GM12878 (cell line): ENCODE data around the gene RPS6KL1. TPM values are rescaled to one million over a fixed set of nuclear protein-coding genes. Genes with fewer than 3 reads are reported as not detected.

Experiments
- ATAC-seq: fragments of 200-7000 bp; cut with Tn5 transposase; 3 replicates; pipeline ENCODE4 v1.9.1; 2020; ENCODE audit warnings: mild to moderate bottlenecking, moderate library complexity
- BruUV-seq: library from RNA; stranded (reverse); fragments of 400-500 nt; replicated peaks from 2 replicates; lab custom pipeline; 2021; lab: Mats Ljungman, UMichigan
- CTCF ChIA-PET: fragments of 300-600 bp; sonication (Branson Sonifier 250); formaldehyde crosslinking; extraction: SDS; loops from one replicate; lab custom pipeline; 2021; ENCODE audit warnings: inconsistent platforms; lab: Yijun Ruan, JAX
- POLR2A ChIA-PET: fragments of 350-600 bp; formaldehyde crosslinking; extraction: SDS; loops from one replicate; lab custom pipeline; 2021; ENCODE audit warnings: inconsistent platforms; lab: Charles Lee
- RAD21 ChIA-PET: fragments of 300-600 bp; sonication (Branson Sonifier 250); formaldehyde crosslinking; loops from one replicate; lab custom pipeline; 2023; ENCODE audit warnings: antibody characterized with exemption; ENCODE audit not compliant: unreplicated experiment; lab: Charles Lee
- SMC1A ChIA-PET: fragments of 300-600 bp; sonication (Branson Sonifier 250); formaldehyde crosslinking; loops from one replicate; lab custom pipeline; 2023; ENCODE audit not compliant: unreplicated experiment, uncharacterized antibody; lab: Charles Lee
- DNase-seq: peaks from one replicate; pipeline ENCODE4 v3.0.0-alpha.2; 2011; ENCODE audit warnings: low read depth, low spot score
- FAIRE-seq: peaks from 3 replicates; lab custom pipeline; 2011; peaks lifted over from hg19 to GRCh38; lab: Jason Lieb, UNC
- H2AFZ ChIP-seq: 2 replicates; pipeline ENCODE4 v1.6.0; 2011; ENCODE audit warnings: low read depth, low read length, control low read depth; ENCODE audit not compliant: control insufficient read depth
- H3K27ac ChIP-seq: 2 replicates; pipeline ENCODE4 v1.5.1; 2011; ENCODE audit warnings: control low read depth; ENCODE audit not compliant: control insufficient read depth, insufficient read depth
- H3K27me3 ChIP-seq, 2 experiments: replicated peaks in 1 of 2; 2 replicates each; pipeline versions ENCODE4 v1.6.0 to v1.6.1; 2011; ENCODE audit warnings: low read length in 1 of 2; ENCODE audit not compliant: control insufficient read depth in 2 of 2, insufficient read depth in 2 of 2
- H3K36me3 ChIP-seq, 2 experiments: 2 replicates each; pipeline ENCODE4 v1.5.1; 2011; ENCODE audit warnings: low read length in 1 of 2; ENCODE audit not compliant: control insufficient read depth in 2 of 2, insufficient read depth in 2 of 2
- H3K4me1 ChIP-seq: 2 replicates; pipeline ENCODE4 v1.6.1; 2011; ENCODE audit warnings: mild to moderate bottlenecking, low read length, moderate library complexity, mixed read lengths; ENCODE audit not compliant: control insufficient read depth, insufficient read depth
- H3K4me2 ChIP-seq: 2 replicates; pipeline ENCODE4 v1.6.0; 2011; ENCODE audit warnings: control low read depth; ENCODE audit not compliant: control insufficient read depth, insufficient read depth
- H3K4me3 ChIP-seq: fragments of 200-600 bp; sonication (generic); 2 replicates; pipeline ENCODE4 v1.5.1; 2016
- H3K79me2 ChIP-seq: 2 replicates; pipeline ENCODE4 v1.6.0; 2011; ENCODE audit warnings: low read length; ENCODE audit not compliant: control insufficient read depth, insufficient read depth
- H3K9ac ChIP-seq: 2 replicates; pipeline ENCODE4 v1.8.0; 2011; ENCODE audit warnings: low read length, control low read depth, mixed read lengths; ENCODE audit not compliant: control insufficient read depth, insufficient read depth
- H3K9me3 ChIP-seq: replicated peaks from 3 replicates; pipeline ENCODE4 v1.5.1; 2011; ENCODE audit warnings: mild to moderate bottlenecking, low read length; ENCODE audit not compliant: control insufficient read depth, insufficient read depth
- H4K20me1 ChIP-seq: 2 replicates; pipeline ENCODE4 v1.6.0; 2011; ENCODE audit not compliant: control insufficient read depth, insufficient read depth
- FOXM1 ChIP-seq: IDR thresholded peaks from 2 replicates; pipeline ENCODE4 v1.6.1; 2012; ENCODE audit warnings: low read depth, mild to moderate bottlenecking, inconsistent platforms, low read length, moderate library complexity
- HSF1 ChIP-seq: fragments of 150-350 bp; IDR thresholded peaks from 2 replicates; pipeline ENCODE4 v1.6.1; 2014; ENCODE audit warnings: mild to moderate bottlenecking, low read depth, low read length
- REST ChIP-seq: IDR thresholded peaks from 2 replicates; pipeline ENCODE4 v1.6.1; 2012; ENCODE audit warnings: mild to moderate bottlenecking, low read depth, low read length
- ZNF384 ChIP-seq: IDR thresholded peaks from 2 replicates; pipeline ENCODE4 v1.6.1; 2012; ENCODE audit warnings: low read depth, mild to moderate bottlenecking, low read length, improper control_type of control experiment, borderline replicate concordance
- WGBS: methylation state at CpG from one replicate; pipeline ENCODE4 v1.1.6; 2016; ENCODE audit warnings: low lambda C conversion rate; ENCODE audit not compliant: insufficient replicate concordance, insufficient coverage; ENCODE audit errors: missing lambda C conversion rate; 5-methylcytosine and 5-hydroxymethylcytosine counted together
- in situ Hi-C: fragments of 300-500 bp; cut with MboI; formaldehyde crosslinking; loops from 9 replicates; pipeline ENCODE4 v1.14.3; 2018; ENCODE audit warnings: mixed read lengths
- intact Hi-C: fragments of 100-400 bp; cut with micrococcal nuclease; formaldehyde crosslinking; loops from one replicate; pipeline ENCODE4 v1.14.2; 2022; ENCODE audit not compliant: unreplicated experiment
- polyA plus RNA-seq, 11 experiments: library from polyadenylated mRNA; depleted of rRNA in 4 of 11; unstranded in 6 of 11; stranded (reverse) in 5 of 11; fragments of >200 nt; fragmentation: Nextera tagmentation in 4 of 11; fragmentation: Illumina TruSeq in 1 of 11; extraction: Ambion mirVana in 4 of 11; extraction: Trizol in 1 of 11; gene quantifications; 1 replicate in 1 of 11; 2 replicates in 10 of 11; pipeline versions ENCODE4 v1.2.1 to v1.2.3, GENCODE V29; 2011 to 2016; ENCODE audit warnings: inconsistent platforms in 2 of 11, missing spikeins in 2 of 11, low read depth in 1 of 11
- total RNA-seq, 4 experiments: library from RNA; depleted of rRNA in 3 of 4; stranded (reverse); fragments of >200 nt in 3 of 4; fragmentation: Illumina TruSeq in 1 of 4; extraction: Trizol in 1 of 4; gene quantifications; 2 replicates each; pipeline versions ENCODE4 v1.2.1 to v1.2.3, GENCODE V29; 2013 to 2021

The RPS6KL1 gene
- total and polyA plus RNA-seq, 10 of the 15 experiments (the other 5 are each of a cell fraction or from before 2014, with no cell fraction given) = 0.04 to 4.2 (median 2.0) TPM

DNA sequence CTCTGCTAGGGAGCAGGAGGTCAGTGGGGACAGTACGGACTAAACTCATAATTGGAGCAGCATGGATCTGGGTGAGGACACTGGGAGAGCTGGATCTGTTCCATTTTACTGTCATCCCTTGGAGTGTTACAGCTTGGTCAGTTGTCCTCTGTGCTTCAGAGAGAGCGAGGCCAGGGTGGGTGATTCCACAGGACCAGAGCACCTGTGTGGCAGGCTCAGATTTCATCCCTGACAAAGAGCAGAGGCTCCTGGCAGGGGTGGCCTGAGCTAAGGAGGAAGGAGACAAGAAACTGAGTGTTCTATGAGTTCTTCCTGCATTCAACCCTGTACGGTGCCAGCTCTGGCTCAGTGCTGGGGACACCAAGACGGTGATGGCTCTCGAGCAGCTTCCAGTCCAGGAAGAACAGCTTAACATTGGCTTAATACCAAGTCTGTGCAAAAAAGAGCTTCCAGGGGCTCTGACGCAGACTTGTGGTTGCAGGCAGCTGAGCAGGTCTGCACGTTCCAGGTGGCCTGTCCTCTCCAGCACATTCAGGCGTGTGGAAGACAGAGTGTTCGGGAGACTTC is 40.7 kb upstream of the RPS6KL1 start (continued):
- TF ChIP-seq HSF1 (no peak), REST (no peak)

DNA sequence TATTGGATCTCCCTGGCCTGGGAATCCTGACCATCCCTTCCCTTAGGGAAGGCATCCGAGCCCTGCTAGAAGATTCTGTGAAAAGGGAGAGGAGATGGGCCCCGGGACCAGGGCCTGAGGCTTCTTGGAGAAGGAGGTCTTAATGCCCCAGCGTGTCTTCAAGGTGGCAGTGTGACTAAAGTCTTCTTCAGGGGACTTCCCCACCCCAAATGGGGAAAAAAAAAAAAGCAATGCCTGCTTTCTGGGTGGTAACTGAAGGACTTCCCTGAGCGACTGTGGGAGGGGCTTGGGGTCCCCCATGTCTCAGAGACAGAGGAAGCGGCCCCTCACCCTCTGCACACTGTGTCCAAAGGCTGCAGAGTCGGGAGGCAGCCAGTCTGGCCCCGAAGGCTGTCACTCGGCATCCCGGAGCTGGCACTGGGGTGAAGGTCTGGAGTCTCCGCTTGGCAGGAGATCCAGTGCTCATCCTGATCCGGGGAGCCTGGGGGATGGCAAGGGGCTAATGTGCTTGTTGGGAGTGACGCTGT is 40.2 kb upstream of the RPS6KL1 start:
- Histone ChIP-seq H3K27me3 (no peaks in the 10 kb centered on the region), H3K27ac (no peak overlapping the region), H3K4me3 (no peak overlapping the region), H3K36me3 (no peaks in the 10 kb centered on the region), H2AFZ (peak overlapping the region; percentile 86), H3K9me3 (no peaks in the 10 kb centered on the region), H3K4me1 (peaks cover 14% of the 10 kb centered on the region), H3K4me2 (peak overlapping the region; percentile 62), H4K20me1 (no peaks in the 10 kb centered on the region), H3K79me2 (no peaks in the 10 kb centered on the region), H3K9ac (no peak overlapping the region; the same call in 1 of the 2 replicates)
- TF ChIP-seq ZNF384 (peak; percentile 51; the same call in 1 of the 2 replicates), FOXM1 (no peak)
- ChIA-PET POLR2A (interaction anchor here (0.6 to 1.2 kb wide), 4 partner anchors 16 to 449 kb away, joined by 3 to 4 read pairs (median 3); partner anchors contain the start of gene EIF2B2), SMC1A (interaction anchor here (0.9 to 1.4 kb wide), 3 partner anchors 9 to 107 kb away, joined by 3 to 4 read pairs (median 4); no protein-coding TSS in a partner anchor), RAD21 (interaction anchor here (1.9 kb wide), 1 partner anchor 125 kb away, joined by 12 read pairs; no protein-coding TSS in a partner anchor), CTCF (interaction anchor here (0.6 to 8.6 kb wide), 6 partner anchors 17 to 125 kb away, joined by 3 to 61 read pairs (median 4); no protein-coding TSS in a partner anchor)
- DNase-seq = no peak
- no peak for FAIRE-seq
- BruUV-seq = no TSS peak
- intact Hi-C loops = no loop called here
- in situ Hi-C loops = no loop called here
- ATAC-seq = peak; percentile 60
- WGBS = 32% methylated on average over 12 of the region's 12 CpGs
